ENCODE results near the gene CSTPP1.

GRCh38 chr11:47177229-47177845 lies 240.8 kb downstream of the CSTPP1 start:
- TF ChIP-seq POLR2A (IDR thresholded peaks at IDR 0.05; ENCODE audit: low read depth, low read length) (no peak), CTCF (conservative IDR thresholded peaks at IDR 0.05; ENCODE audit: low read depth, low read length) (peak; percentile 68), USF2 (IDR thresholded peaks at IDR 0.05; ENCODE audit: low read depth, low read length) (no peak), CHD1 (IDR thresholded peaks at IDR 0.05; ENCODE audit: low read depth, low read length) (no peak), SMC3 (IDR thresholded peaks at IDR 0.05; ENCODE audit: low read depth, low read length) (peak; percentile 73), MAZ (IDR thresholded peaks at IDR 0.05; ENCODE audit: borderline replicate concordance, low read depth, low read length) (no peak), RCOR1 (IDR thresholded peaks at IDR 0.05; ENCODE audit: insufficient replicate concordance, low read length) (no peak), RAD21 (IDR thresholded peaks at IDR 0.05; ENCODE audit: low read length) (peak; percentile 68), MAFK (IDR thresholded peaks at IDR 0.05; ENCODE audit: low read depth, low read length) (no peak), CEBPB (IDR thresholded peaks at IDR 0.05; ENCODE audit: low read depth, low read length) (no peak), RFX5 (IDR thresholded peaks at IDR 0.05; ENCODE audit: low read depth, low read length) (no peak)
